Measurements from ENCODE around the gene PLEKHG2.
"Not testable (repeated sequence)": the region's sequence is repeated elsewhere in the genome, so short reads cannot be mapped to it uniquely, and the experiment has no call there.

PLEKHG2 gene, protein sequence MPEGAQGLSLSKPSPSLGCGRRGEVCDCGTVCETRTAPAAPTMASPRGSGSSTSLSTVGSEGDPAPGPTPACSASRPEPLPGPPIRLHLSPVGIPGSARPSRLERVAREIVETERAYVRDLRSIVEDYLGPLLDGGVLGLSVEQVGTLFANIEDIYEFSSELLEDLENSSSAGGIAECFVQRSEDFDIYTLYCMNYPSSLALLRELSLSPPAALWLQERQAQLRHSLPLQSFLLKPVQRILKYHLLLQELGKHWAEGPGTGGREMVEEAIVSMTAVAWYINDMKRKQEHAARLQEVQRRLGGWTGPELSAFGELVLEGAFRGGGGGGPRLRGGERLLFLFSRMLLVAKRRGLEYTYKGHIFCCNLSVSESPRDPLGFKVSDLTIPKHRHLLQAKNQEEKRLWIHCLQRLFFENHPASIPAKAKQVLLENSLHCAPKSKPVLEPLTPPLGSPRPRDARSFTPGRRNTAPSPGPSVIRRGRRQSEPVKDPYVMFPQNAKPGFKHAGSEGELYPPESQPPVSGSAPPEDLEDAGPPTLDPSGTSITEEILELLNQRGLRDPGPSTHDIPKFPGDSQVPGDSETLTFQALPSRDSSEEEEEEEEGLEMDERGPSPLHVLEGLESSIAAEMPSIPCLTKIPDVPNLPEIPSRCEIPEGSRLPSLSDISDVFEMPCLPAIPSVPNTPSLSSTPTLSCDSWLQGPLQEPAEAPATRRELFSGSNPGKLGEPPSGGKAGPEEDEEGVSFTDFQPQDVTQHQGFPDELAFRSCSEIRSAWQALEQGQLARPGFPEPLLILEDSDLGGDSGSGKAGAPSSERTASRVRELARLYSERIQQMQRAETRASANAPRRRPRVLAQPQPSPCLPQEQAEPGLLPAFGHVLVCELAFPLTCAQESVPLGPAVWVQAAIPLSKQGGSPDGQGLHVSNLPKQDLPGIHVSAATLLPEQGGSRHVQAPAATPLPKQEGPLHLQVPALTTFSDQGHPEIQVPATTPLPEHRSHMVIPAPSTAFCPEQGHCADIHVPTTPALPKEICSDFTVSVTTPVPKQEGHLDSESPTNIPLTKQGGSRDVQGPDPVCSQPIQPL (N-terminal part only)

DNA sequence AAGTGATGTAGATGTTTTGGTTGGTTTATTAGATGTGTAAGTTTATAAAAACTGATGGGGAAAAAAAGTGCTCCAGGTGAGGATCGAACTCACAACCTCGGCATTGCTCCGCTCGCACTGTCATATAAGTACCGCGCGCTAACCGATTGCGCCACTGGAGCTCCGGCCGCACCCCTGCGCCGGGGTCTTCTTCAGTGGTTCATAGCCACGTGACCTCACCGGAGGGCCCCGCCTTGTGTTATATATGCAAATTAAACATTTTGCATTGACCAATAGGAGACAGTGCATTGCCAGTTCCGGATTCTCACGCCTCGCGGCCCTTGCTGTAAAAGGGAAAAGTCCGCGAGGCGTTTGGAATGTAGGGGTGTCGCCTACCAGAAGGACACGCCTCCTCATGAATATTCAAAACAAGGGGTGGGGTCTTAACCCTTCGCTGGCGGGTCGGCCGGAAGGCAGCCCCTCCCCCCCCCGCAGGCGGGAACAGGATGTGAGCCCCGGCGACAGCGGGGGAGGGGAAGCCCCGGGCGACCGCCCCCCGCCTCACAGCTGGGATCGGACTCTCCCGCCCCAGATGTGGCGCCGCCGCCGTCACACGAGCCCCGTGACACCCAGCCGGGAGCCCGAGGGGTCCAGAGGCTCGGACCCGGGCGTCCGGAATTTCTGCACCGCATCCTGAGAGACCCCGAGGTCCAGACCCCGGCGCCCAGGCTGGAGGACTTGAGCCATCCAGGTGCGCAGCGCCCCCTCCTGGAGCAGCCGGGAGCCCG lies at the start of gene PLEKHG2:
PLEKHG2 (plus strand) TSS at position 570 of the 767 bp plus-strand sequence. CDS start 1,418 bp downstream, outside the sequence.
- peak; percentile 100 for DNase-seq (ENCODE audit: low read depth)

DNA sequence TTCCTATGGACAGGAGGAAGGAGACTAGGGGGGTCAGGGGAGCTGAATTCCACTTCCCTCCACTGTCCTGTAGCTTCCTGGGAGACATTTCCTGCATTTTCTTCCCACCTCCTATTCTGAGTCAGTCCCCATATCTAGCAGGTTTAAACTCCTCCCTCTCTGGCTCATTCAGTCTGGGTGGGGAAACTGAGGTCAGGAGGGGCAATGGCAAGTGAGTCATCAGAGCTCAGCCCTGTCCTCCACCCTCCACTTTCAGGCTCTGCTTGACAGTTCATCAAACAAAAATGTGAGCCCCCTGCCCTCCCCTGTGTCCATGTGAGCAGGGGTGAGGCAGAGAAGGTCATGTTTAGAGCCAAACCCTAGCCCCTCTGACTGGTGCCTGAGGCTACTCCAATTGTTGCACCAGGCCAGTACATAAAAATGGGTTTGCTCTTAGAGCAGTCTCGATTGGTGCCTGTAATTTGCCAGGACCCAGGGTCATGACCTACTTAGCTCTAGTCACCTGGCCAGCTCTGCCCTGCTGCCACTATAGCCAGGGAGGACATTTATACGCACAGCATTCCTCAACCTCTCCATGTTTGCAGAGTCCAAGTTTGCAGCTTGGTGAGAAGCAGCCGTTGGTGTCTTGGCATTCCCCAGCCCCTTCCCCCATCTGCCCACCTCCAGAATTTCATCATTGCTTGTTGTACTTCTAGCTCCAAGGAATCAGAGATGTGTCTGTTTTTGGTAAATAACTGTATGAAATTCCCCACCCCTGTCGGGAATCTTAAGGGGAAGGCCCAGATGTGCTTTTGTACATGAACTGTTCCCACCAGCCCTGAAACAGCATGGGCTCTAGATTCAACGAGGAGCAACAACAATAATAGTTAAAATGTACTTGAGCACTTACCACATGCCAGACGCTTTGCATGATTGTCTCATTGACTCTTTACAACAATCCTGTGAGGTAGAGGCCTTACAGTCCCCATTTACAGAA lies 49.5 kb upstream of the PLEKHG2 start:
- DNase-seq (ENCODE audit: low read depth): peak; percentile 78

DNA sequence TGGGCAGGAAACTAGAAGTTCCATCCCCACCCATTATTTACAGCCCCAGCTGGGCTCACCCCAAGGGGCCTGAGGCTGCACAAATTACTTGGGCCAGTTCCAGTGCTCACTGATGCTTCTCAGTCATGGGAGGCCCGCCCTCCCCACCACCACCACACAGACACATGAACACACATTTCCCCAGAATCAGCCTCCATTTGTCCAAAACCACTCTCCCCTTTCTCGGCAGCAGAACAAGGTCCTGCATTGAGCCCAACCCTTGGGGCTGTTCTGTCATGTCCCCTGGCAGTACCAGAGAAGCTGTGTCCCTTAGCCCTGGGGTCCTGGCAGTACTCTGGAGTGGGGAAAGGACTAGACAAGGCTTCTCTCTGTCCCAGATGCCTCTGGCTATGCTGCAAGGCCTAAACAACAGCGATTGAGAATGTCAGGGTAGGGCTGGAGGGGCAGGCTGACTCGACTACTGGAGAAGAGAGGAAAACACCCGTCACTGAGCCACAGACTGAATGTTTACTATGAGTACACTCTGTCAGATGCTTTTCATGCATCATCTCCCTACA lies 48.5 kb upstream of the PLEKHG2 start:
- peak; percentile 52 for DNase-seq (ENCODE audit: low read depth)

DNA sequence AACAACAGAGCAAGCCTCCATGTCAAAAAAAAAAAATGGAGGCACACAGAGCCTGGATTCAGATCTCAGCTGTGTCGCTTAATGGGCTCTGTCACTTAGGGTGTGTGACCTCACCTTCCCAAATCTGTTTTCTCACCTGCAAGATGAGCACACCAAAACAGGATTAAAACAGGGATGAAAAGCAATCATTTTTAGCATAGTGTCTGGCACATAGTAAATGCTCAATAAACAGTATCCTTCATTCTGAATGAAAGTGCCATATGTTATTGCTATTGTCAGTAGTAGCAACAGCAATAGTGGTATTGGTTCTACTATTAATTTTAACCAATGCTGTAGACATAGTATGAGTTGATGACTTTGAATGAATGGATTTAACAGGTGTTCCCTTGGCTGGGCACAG lies 46.9 kb upstream of the PLEKHG2 start:
- no peak for DNase-seq (ENCODE audit: low read depth)

DNA sequence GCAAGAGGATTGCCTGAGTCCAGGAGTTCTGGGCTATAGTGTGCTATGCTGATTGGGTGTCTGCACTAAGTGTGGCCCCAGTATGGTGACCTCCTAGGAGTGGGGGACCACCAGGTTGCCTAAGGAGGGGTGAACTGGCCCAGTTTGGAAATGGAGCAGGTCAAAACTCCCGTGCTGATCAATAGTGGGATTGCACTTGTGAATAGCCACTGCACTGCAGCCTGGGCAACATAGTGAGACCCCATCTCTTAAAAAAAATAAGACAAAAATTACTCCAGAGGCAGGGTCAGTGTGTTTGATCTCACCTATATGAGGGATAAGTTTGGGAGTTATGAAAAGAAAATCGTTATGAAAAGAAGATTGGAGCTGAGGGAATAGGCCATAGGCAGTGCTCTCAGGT lies 43.3 kb upstream of the PLEKHG2 start:
- DNase-seq (ENCODE audit: low read depth): no peak

DNA sequence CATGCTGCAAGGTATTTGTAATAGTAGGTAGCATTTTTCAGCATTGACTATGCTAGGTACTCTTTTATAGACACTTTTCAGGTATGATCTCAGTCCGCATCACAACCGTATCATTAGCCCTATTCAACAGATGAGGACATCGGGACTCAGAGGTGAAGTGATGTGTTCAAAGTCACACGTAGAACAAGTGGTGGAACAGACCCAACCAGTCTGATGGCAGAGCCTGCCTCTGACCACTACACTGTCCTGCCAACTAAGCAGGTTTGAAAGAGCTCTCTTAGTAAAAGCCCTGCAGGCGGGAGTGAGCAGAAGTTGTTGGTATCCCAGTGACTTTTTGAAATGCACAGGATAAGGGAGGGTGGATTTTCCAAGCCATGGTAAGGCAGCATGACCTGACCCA lies 41.7 kb upstream of the PLEKHG2 start:
- no peak for DNase-seq (ENCODE audit: low read depth)

DNA sequence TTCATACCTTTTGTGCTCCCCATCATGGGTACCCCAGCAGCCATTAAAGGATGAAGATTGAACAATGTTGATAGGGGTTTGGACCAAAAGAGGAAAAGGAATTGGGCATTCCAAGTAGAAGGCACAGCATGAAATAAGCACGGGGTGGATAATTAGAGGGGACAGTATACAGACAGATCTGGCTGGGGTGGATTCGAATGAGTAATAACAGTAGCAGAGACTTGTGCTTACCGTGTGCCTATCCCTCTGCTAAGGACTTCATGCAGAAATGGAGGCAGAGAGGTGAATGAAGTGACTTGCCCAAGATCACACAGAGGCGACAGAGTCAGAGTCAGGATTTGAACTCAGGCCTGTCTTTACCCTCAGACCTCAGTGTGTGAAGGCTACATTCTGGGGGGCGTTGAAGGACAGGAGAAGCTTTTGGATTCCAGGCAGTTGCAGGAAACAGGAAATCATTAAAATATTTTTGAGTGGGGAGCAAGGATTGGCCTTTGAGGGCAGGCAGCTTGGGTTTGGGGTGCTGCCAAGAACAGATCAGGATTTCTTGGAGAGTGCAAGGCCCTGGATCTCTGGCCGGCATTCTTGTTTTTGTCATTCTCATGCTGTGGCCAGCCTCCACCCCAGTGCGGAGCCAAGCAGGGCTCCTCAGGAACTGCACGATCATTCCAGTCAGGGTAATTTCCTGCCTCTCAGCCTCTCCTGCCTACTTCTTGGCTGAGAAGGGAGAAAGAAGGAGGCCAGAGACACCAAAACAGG lies 40.2 kb upstream of the PLEKHG2 start:
- DNase-seq (ENCODE audit: low read depth): peak; percentile 88

DNA sequence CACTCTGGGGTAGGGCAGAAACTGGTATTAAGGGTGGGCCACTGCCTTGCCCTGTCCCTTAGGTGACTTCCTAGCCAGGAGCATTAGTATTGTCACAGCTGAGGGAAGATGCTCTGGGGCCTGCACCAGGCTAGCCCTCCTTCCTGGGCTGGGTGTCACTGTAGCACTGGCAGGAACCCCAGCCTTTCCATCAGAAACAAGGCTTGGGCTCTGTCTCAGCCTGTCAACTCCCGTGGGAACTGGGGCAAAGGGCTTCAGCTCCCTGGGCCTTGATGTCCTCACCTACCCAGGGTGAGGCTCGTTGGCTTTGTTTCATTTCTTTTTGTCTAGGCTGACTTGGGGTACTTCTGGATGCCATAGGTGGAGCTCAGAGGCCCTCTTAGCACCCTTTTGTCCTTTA lies 39.5 kb upstream of the PLEKHG2 start:
- DNase-seq (ENCODE audit: low read depth): peak; percentile 42

DNA sequence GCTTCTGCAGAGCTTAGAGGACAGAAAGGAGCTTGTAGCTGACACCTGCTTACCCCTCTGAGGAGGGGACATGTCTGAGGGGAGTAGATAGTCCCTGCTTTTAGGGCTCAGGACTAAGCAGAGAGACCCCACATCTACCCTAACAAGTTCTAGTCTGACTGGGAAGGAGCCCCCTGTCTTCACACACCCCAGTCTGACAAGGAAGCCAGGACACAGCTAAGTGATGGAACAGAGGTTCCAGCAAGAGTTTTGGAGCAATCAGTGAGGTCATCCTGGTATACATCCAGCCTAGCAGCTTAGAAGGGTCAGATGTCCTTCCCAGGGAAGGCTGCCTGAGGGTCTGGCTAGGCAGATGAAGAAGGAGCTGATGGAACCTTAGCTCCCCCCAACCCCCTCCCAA lies 36.5 kb upstream of the PLEKHG2 start:
- no peak for DNase-seq (ENCODE audit: low read depth)

DNA sequence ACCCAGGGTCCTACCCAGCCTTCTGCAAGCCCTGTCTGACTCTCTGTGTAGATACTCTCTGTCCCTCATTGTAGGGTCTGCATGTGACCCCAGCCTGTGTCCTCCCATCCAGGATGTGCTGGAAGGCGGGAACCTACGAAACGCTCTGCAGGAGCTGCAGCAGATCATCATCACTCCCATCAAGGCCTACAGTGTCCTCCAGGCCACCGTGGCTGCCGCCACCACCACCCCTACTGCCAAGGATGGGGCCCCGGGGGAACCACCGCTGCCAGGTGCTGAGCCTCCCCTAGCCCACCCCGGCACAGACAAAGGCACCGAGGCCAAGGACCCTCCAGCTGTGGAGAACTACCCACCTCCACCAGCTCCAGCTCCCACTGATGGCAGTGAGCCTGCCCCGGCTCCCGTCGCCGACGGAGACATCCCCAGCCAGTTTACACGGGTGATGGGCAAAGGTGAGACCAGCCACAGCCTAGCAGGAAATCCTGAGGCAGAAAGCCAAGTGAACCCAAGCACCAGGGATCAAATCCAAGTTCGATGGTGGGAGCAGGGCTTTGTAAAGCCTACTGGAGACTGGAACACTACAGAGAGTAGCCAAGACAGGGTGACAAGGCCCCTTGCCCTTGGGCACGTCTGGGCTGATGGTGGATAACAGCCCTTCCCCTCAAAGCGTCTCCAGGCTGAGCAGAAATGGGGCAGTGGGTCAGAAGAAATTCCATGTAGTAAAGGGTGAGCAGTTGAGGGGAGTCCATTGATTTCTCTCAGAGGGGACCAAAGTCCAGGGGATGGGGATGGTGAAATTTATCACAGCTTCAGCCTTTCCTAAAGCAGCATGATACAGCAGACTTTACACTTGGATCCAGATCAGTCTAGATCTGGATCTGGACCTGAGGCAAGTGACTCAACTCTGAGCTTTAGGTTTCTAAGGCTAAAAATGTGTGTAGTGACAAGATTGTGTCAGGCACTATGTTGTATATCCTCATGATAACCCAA lies 34.8 kb upstream of the PLEKHG2 start:
- DNase-seq (ENCODE audit: low read depth): no peak

DNA sequence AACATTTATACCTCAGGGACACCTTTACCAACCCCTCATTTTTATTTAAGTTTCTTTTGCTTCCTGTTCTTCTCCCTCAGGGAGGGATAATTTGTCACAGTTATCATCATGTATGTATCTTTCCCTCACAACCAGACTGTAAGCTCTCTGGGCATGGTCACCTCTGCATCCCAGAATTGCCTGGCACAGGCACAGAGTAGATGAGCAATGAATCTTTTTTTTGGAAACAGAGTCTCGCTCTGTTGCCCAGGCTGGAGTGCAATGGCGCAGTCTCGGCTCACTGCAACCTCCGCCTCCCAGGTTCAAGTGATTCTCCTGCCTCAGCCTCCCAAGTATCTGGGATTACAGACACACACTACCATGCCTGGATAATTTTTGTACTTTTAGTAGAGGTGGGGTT lies 33.1 kb upstream of the PLEKHG2 start:
- not testable (repeated sequence) for DNase-seq (ENCODE audit: low read depth)

DNA sequence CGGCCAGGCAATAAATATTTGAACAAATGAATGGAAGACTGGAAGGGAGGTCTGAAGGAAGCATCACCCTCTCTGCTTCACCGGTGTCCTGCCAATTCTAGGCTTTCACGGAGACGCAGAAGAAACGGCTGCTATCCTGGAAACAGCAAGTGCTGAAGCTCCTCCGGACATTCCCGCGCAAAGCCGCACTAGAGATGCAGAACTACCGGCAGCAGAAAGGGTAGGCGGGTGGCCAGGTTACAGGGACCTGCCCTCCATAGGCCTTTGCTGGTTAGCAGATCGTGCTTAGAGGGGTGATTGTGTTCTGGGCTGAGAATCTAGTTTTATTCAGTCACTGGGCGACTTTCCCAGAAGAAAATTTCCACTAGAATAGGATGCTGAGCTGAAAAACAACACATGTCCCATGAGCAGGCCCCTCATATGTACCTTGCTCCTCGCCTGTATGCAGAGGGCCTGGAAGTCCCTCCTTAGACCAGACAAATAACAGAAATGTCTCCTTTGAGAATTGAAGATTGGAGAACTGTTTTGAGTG lies 32.5 kb upstream of the PLEKHG2 start:
- DNase-seq (ENCODE audit: low read depth): no peak

DNA sequence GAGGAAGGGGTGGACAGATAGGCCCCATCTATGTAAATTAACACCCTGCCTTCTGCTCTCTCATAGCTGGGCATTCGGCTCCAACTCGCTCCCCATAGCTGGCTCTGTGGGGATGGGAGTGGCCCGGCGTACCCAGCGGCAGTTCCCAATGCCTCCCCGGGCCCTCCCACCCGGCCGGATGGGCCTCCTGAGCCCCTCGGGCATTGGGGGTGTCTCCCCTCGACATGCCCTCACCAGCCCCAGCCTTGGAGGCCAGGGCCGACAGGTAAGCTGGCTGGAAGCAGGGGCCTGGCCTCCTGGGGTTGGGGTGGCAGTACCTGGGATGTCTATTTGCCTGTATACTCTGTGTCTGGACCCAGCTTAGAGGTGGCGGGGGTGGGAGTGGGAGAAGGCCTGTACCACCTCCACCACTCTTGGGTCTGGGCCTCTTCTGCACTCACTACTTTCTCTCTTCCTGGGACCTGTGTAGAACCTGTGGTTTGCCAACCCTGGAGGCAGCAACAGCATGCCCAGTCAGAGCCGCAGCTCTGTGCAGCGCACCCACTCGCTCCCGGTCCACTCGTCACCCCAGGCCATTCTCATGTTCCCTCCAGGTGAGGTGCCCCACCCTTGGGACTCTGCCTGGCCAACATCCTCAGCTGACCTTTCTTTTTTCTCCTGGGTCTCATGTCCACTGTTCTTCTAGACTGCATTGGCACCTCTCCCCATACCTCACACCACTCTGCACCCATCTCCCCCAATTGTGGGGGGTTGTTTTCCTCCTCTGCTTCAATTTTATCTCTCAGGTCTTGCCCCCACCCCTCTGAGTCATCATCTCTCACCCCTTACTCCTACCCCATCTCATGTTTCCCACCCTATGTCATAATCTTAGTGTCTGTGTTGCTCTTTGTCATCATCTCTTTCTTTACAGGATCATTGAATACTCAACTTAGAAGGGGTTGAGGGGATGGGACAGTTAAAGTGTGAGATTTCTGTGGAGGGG lies 31.7 kb upstream of the PLEKHG2 start:
- DNase-seq (ENCODE audit: low read depth): no peak

DNA sequence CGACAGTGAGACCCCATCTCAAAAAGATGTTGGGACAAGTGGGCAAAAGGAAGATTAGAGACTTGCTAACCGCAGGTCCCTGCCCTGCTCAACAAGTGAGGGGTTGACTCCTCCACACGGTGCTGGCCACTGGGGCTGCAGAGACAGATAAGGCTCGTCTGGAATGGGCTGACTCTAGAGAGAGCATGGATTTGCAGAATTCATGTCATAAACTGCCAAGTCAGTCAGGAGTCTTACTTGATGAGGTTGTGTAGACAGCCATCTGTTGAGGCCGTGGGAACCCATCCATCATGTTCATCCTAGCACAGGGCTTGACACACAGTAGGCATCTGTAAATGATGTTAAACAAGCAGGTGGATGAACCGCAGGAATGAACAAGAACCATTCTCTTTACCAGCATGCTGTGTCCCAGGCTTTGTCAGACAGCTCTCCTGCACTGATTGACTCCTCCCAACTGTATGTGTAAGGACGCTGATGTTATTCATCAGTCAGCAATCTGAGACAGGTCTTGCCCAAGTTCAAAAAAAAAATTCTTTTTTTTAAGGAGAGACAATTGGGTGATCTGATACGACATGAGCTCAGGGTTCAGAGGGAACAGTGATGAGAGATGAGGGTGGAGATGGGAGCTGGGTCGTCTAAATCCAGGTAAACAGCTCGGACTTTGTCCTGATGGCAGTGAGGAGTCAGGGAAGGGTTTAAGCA lies 30.4 kb upstream of the PLEKHG2 start:
- DNase-seq (ENCODE audit: low read depth): peak; percentile 47

DNA sequence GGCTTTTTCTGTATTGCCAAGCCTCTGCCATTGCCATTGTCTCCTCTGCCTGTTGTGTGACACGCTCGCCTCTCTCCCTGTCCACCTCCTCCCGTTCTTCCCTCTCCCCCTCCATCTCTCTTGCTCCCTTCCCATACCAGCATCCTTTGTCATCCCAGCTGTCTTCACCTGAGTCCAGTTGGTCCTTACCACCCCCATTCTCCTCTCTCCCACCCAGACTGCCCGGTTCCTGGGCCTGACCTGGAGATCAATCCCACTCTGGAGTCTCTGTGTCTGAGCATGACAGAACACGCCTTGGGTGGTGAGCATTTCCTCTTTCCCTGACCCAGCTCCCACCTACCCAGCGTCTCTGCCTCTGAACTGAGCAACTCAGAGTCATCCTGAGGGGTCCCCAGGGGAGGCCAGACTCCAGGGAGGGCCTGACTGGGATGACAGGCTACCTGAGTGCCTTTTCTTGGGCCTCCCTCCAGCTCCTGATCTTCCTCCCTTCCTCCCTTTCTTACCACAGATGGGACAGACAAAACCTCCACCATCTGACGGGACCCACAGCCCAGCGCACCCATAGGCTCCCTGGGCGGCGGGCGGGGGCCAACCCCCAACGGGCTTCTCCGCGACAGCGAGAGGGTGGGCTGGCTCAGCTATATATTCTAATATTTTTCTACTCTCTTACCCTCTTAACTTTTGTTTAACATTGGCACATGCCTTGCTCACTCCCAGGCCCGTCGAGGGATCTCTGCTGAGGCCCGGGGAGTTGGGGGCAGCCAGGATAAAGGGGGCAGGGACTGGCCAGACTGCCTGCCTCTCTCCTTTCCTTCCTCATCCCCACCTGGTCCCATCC lies 29.3 kb upstream of the PLEKHG2 start:
- no peak for DNase-seq (ENCODE audit: low read depth)
